Suppressor macrophage (primary cell): ENCODE measurements around the gene P2RX4.

Experiments
- DNase-seq, 4 experiments: peaks; one replicate each; pipeline ENCODE4 v3.0.0-alpha.2; 2020 to 2022
- total RNA-seq, 17 experiments: gene quantifications; one replicate each; lab custom pipeline; 2026; ENCODE audit warnings: mixed read lengths in 6 of 17, inconsistent platforms in 3 of 17; lab: John Stamatoyannopoulos, UW

The P2RX4 gene
- 106 to 339 (median 189) reads per million in 17 experiments for total RNA-seq

GRCh38 chr12:121209624-121210572, at the start of gene P2RX4:
P2RX4 (plus strand) TSS chr12:121210129; CDS start chr12:121210165, 36 bp downstream.
- peak; percentile 85 to 95 (median 90) for DNase-seq

- no peak for DNase-seq
These were observed 47.5 kb upstream of the P2RX4 start for GRCh38 chr12:121162384-121162783.

GRCh38 chr12:121162985-121163384, 46.9 kb upstream of the P2RX4 start:
- DNase-seq: no peak

GRCh38 chr12:121164839-121165238, 45.1 kb upstream of the P2RX4 start:
- peak in 1 of 4 experiments; percentile 27 for DNase-seq

- no peak for DNase-seq
These were observed 44.6 kb upstream of the P2RX4 start for GRCh38 chr12:121165316-121165715.

GRCh38 chr12:121166356-121166755, 43.6 kb upstream of the P2RX4 start:
- no peak for DNase-seq

- peak in 3 of 4 experiments; percentile 35 to 62 (median 56) for DNase-seq
These were observed 42.6 kb upstream of the P2RX4 start for GRCh38 chr12:121167232-121167820.

- DNase-seq: no peak
These were observed 42.0 kb upstream of the P2RX4 start for GRCh38 chr12:121167951-121168350.

GRCh38 chr12:121170151-121170550, 39.8 kb upstream of the P2RX4 start:
- no peak for DNase-seq

- DNase-seq: no peak
These were observed 39.2 kb upstream of the P2RX4 start for GRCh38 chr12:121170611-121171260.

- DNase-seq: no peak
These were observed 37.8 kb upstream of the P2RX4 start for GRCh38 chr12:121172145-121172544.

GRCh38 chr12:121175383-121176119, 34.4 kb upstream of the P2RX4 start:
- DNase-seq: peak; percentile 81 to 90 (median 88)

GRCh38 chr12:121176826-121177529, 33.0 kb upstream of the P2RX4 start:
- peak; percentile 68 to 80 (median 72) for DNase-seq

GRCh38 chr12:121181181-121181580, 28.7 kb upstream of the P2RX4 start:
- DNase-seq: no peak

- no peak for DNase-seq
These were observed 27.6 kb upstream of the P2RX4 start for GRCh38 chr12:121182222-121182893.

- no peak for DNase-seq
These were observed 25.5 kb upstream of the P2RX4 start for GRCh38 chr12:121184425-121184824.

GRCh38 chr12:121184984-121185889, 24.7 kb upstream of the P2RX4 start:
- peak; percentile 33 to 73 (median 56) for DNase-seq

- DNase-seq: no peak
These were observed 23.1 kb upstream of the P2RX4 start for GRCh38 chr12:121186826-121187225.

GRCh38 chr12:121187501-121187900, 22.4 kb upstream of the P2RX4 start:
- no peak for DNase-seq

- no peak for DNase-seq
These were observed 21.7 kb upstream of the P2RX4 start for GRCh38 chr12:121188227-121188626.
